HK-2 (cell line): ENCODE results near the gene TM4SF4.
A peak's percentile ranks its signal among the peaks of the same experiment; 100 is the strongest.

Experiments
- DNase-seq: peaks from one replicate; pipeline ENCODE4 v3.0.0-alpha.2; 2018; ENCODE audit not compliant: unreplicated experiment

The TM4SF4 gene

GRCh38 chr3:149455366-149455765 is 19.1 kb upstream of the TM4SF4 start:
- DNase-seq = no peak

GRCh38 chr3:149455989-149456388 is 18.5 kb upstream of the TM4SF4 start:
- DNase-seq = no peak

- no peak for DNase-seq
These were observed 14.9 kb upstream of the TM4SF4 start for GRCh38 chr3:149459491-149460059.

- DNase-seq = no peak
These were observed 14.4 kb upstream of the TM4SF4 start for GRCh38 chr3:149460117-149460516.

GRCh38 chr3:149462051-149462450 is 12.4 kb upstream of the TM4SF4 start:
- DNase-seq = no peak

- DNase-seq = no peak
These were observed 11.9 kb upstream of the TM4SF4 start for GRCh38 chr3:149462581-149463011.

GRCh38 chr3:149463921-149464320 is 10.6 kb upstream of the TM4SF4 start:
- DNase-seq = no peak

GRCh38 chr3:149464542-149465328 is 9.8 kb upstream of the TM4SF4 start:
- DNase-seq = no peak

- no peak for DNase-seq
These were observed 9.1 kb upstream of the TM4SF4 start for GRCh38 chr3:149465351-149465883.

- no peak for DNase-seq
These were observed 8.3 kb upstream of the TM4SF4 start for GRCh38 chr3:149466192-149466591.

- no peak for DNase-seq
These were observed 5.8 kb upstream of the TM4SF4 start for GRCh38 chr3:149468504-149469212.

- DNase-seq = no peak
These were observed 4.1 kb upstream of the TM4SF4 start for GRCh38 chr3:149470381-149470780.

- DNase-seq = no peak
These were observed 2.3 kb upstream of the TM4SF4 start for GRCh38 chr3:149472030-149472797.

- peak; percentile 51 for DNase-seq
These were observed 894 bp upstream of the TM4SF4 start for GRCh38 chr3:149473357-149474249.

- no peak for DNase-seq
These were observed 1.1 kb downstream of the TM4SF4 start for GRCh38 chr3:149475451-149476060.

GRCh38 chr3:149476225-149476624 is 1.7 kb downstream of the TM4SF4 start:
- DNase-seq = no peak

GRCh38 chr3:149479621-149480325 is 5.3 kb downstream of the TM4SF4 start:
- no peak for DNase-seq

- DNase-seq = peak; percentile 83
These were observed 6.0 kb downstream of the TM4SF4 start for GRCh38 chr3:149480326-149481017.

GRCh38 chr3:149481056-149481455 is 6.6 kb downstream of the TM4SF4 start:
- DNase-seq = no peak
